ENCODE data around the gene KMT2C.
"Not testable (repeated sequence)": the region's sequence is repeated elsewhere in the genome, so short reads cannot be mapped to it uniquely, and the experiment has no call there.

KMT2C gene

GRCh38 chr7:152402384-152403250 is 33.2 kb downstream of the KMT2C start:
- DNase-seq = no peak

DNA sequence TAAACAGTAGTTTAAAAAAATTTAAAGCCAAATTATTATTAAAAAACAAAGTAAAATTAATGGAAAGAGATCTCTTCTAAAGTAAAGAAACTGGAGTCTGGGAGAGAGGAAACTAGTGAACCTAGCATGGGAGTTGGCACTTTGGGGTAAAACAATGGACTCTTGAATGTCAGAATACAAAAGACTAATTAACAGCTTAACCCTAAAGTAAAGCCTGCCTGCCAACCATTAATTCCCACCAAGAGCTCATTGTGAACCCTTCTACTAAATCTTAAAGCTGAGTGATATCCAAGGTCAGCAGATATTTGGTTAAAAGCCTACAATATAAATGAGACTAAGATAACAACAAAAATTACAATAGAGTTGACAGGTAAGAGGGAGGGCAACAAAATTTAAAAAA is 36.5 kb downstream of the KMT2C start:
- no peak for DNase-seq

GRCh38 chr7:152395112-152395511 is 40.7 kb downstream of the KMT2C start:
- DNase-seq = no peak

GRCh38 chr7:152394214-152394613 is 41.6 kb downstream of the KMT2C start:
- DNase-seq = not testable (repeated sequence)

DNA sequence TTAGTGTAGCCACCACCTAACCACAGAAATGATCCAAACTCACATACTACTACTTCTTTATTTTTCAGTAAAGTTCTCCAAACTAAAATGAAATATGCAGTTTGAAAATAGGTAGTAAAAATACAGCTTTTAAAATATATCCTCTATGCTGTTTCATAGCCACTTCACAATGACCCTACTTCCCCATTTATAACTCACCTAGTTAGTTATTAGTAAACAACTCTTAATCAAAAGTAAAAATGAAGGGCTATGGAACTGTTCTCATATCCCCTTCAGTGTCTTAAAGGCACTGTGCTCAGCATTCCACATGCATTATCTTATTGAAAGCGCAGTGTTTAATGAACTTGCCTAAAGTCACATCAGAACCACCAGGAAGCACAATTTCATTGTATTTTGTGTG is 43.5 kb downstream of the KMT2C start:
- DNase-seq = no peak

DNA sequence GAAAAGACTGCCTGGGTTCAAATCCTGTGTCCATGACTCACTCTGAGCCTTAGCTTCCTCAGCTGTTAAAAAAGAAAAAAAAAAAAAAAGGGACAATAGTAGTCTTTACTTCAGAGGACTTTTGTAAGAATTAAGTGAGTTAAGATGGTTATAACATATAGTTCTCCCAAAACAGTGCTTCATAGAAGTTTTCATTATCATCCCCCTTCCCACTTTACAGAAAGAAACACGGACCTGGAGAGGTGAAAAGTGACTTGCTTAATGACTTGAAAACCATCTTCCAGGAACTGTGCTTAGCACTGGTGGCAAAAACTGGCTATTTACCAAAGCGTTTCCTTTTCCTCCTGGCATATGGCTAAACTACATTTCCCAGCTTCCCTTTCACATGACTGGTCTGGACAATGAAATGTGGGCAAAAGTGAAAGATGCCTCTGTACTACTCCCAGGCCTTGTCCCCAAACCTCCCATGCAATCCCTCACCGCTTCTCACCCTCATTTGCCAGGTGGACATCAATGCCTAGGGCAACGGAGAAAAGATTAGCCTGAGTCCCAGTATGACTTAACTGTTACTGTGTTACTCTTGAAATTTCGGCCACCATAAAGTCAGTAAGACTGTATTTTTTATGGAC is 49.6 kb downstream of the KMT2C start:
- not testable (repeated sequence) for DNase-seq

GRCh38 chr7:152384235-152385200 is 51.3 kb downstream of the KMT2C start:
- DNase-seq = not testable (repeated sequence)

DNA sequence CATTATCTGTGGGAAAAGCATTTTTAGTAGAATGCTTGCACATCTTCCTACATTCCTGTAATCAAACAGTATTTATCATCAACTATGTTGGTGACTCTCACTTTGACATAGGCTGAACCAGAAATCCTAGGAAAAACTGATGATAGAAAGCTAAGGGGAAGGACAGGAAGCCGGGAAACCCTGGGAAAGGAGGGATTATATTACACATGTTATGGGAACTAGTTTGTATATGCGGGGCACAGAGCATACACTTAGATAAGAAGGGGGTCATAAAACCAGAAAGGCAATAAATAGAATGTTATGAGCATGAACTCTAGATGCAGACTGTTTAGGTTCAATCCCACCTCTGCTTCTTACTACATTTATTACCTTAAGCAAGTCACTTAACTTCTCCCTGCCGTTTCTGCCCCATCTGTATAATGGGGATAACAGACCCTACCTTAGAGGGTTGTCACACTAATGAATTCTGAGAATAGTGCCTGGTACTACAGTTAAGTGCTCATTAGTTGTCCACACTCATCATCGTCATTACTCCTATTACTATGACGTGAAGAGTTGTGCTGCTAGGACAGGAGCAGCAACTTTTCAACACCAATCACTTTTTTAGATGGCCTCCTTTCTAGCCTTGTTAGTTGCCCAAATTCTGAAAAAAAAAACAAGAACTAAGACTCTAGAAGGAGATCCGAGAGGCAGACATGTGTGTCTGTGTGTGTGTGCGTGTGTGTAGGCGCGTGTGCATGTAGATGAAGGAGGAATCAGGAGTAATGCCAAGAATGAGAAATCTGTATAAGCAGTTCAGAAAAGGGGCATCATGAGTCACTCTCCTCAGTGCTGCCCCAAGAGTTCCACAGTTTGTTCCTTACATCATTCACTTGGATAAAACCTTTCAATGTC is 52.2 kb downstream of the KMT2C start:
- DNase-seq = no peak

- no peak for DNase-seq
Observed at GRCh38 chr7:152382244-152382643, 53.6 kb downstream of the KMT2C start.

DNA sequence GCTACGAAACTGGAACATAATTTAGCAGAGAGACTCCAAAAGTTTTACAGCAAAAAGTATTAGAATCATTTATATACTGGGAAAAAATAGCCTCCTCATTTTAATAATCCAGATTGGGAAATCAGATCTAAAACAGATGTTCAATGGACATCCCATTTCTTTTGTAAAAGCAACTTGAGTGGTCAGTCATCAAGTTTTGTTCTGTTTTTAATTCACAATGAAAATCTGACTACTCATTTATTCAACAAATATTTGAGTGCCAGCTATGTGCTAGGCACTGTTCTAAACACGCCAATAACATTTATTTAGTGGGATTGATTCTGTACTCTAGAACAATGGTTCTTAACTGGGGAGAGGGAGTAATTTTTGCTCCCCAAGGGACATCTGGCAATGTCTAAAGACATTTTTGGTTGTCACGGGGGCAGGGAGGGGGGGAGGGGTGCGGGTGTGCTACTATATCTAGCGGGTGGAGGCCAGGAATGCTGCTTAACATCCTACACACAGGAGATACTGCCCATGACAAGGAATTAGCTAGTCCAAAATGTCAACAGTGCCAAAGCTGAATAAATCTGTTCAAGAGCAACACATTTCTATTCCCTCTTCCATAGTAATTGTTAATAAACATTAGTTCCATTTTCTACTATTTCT is 54.7 kb downstream of the KMT2C start:
- not testable (repeated sequence) for DNase-seq

DNA sequence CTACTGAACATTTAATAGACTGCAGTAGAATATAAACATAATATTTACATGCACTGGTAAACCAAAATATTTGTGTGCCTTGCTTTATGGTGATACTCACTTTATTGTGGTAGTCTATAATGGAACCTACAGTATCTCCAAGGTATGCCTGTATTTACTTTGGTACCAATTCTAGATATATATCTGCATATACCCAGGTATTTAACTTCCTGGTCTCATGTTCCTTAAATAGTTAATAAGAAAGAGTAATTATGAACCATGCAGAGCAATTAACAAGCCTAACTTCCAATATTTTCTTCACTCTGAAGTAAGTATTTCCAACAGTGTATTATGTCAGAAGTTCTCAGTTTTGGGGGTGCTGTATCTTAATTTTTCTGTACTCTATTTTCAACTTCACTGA is 57.3 kb downstream of the KMT2C start:
- not testable (repeated sequence) for DNase-seq

DNA sequence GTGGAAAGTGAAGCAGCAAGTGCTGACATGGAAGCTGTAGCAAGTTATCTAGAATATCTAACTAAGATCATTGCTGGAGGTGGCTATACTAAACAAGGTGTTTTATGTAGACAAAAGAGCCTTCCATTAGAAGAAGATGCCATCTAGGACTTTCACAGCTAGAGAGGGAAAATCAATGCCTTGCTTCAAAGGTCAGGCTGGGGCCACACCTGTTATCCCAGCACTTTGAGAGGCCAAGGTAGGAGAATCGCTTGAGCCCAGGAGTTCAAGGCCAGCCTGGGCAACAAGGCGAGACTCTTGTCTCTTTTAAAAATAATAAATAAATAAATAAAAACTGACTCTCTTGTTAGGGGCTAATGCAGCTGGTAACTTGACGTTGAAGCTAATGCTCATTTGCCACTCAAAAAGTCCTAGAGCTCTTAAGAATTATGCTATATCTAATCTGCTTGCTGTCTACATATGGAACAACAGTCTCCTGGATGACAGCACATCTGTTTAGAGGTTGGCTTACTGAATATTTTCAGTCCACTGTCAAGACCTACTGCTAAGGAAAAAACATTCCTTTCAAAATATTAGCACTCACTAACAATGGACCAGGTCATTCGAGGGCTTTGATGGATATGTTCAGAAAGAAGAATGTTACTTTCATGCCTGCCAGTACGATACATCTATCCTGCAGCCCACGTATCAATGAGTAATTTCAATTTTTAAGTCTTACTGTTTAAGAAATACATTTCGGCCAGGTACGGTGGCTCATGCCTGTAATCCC is 58.9 kb downstream of the KMT2C start:
- not testable (repeated sequence) for DNase-seq

DNA sequence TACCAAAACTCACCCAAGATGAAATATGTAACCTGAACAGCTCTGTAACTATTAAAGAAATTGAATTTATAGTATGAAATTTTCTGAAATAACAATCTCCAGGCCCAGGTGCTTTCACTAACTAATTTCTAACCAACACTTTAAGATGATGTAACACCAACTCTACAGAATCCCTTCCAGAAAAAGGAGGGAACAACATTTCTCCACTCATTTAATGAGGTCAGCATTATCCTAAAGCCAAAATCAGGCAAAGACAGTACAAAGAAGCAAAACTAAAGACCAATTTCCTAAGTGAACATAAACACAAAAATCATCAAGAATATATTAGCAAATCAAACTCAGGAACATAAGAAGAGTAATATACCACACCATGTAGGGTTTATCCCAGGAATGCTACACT is 65.5 kb downstream of the KMT2C start:
- DNase-seq = no peak

DNA sequence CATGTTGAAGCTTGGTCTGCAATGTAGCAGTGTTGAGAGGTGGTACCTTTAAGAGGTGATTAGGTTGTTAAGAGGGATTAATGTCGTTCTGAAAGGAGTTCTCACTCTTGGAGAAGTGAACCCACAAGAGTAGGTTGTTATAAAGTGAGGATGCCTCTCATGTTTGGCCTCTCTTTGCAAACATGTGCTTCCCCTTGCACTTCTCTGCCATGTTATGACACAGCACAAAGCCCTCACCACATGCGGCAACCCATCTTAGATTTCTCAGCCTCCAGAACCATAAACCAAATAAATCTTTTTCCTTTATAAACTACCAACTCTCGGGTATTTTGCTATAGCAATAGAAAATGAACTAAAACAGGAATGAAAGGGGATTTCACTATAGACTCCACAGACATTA is 66.3 kb downstream of the KMT2C start:
- DNase-seq = no peak

GRCh38 chr7:152367170-152367569 is 68.6 kb downstream of the KMT2C start:
- no peak for DNase-seq

- DNase-seq = no peak
Observed at GRCh38 chr7:152366662-152367061, 69.1 kb downstream of the KMT2C start.

- no peak for DNase-seq
Observed at GRCh38 chr7:152365982-152366603, 69.7 kb downstream of the KMT2C start.

- no peak for DNase-seq
Observed at GRCh38 chr7:152363798-152364197, 72.0 kb downstream of the KMT2C start.

DNA sequence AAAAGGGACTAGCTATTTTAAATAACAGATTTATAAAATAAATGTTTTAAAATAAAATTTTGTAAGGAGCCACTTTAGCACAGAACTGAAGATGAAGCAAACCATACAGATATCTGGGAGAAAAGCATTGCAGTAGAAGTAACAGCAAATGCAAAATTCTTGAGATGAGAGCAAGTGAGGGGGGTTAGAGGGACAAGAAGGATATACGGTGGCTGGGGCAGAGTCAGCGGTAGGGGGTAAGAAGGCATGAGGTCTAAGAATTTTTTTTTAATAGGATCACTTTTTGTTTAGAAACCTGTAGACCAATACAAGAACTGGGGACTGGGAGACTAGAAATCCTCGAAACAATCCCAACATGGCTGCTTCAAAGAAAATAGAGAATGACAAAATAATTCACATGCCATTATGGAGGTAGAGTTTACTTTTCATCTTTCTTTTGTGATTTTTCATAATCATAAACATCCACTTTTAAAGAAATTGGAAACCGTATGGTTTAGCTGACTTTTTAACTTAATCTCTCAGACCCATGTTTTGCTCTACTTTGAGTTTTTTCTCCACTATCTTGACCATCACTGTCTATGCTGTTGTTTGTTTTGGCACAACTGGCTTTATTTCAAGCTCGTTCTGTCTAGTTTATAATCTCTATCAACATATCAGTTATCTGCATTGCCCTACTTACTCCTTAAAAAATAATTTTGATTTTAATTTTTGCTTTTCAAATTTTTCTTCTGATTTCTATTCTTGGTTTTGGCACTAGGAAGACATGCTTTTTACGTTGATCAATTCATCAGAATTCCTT is 73.5 kb downstream of the KMT2C start:
- DNase-seq = no peak

Measured in activated CD4-positive, alpha-beta T cell treated with anti-CD3 and anti-CD28 coated beads, Interleukin-10, Interleukin-2, amounts not matched to agents 100 ng/mL and 50 ng/mL, durations not matched to agents 16 hours and 8 hours (primary cell).